Measurements from ENCODE around the gene KIF26A.
"Not testable (repeated sequence)": the region's sequence is repeated elsewhere in the genome, so short reads cannot be mapped to it uniquely, and the experiment has no call there.

Gene KIF26A

GRCh38 chr14:104196461-104197140, 58.2 kb downstream of the KIF26A start:
- DNase-seq, result no peak

DNA sequence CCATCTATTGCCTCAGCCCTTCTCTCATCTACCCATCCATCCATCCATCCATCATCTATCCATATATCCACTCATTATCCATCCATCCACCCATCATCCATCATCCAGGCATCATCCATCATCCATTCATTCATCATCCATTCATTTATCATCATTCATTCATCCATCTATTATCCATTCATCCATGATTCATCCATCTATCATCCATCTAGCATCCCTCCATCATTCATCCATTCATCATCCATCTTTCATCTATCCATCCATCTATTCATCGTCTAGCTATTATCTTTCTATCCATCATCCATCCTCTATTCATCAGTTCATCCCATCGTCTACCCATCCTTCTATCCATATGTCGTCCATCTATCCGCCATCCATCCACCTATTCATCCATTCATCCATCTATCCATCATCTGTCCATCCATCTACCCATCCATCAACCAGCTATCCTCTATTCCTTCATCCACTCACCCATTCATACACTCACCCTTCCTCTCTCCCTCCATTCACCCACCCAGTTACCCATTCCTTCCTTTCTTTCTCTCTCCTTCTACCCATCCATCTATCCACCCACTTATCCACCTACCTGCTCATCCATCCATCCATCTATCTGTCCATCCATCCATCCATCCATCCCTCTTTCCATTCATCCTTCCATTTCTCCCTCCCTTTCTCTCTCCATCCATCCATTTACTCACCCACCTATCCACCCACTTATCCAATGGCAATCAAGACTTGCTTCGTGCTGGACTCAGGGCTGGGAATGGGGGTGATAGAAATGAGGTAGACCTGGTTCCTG, 59.3 kb downstream of the KIF26A start:
- DNase-seq, result no peak

GRCh38 chr14:104199266-104199895, 61.0 kb downstream of the KIF26A start:
- peak; percentile 79 for DNase-seq

- DNase-seq, result no peak
Observed at GRCh38 chr14:104200106-104200505, 61.7 kb downstream of the KIF26A start.

GRCh38 chr14:104200591-104200990, 62.2 kb downstream of the KIF26A start:
- DNase-seq, result no peak

DNA sequence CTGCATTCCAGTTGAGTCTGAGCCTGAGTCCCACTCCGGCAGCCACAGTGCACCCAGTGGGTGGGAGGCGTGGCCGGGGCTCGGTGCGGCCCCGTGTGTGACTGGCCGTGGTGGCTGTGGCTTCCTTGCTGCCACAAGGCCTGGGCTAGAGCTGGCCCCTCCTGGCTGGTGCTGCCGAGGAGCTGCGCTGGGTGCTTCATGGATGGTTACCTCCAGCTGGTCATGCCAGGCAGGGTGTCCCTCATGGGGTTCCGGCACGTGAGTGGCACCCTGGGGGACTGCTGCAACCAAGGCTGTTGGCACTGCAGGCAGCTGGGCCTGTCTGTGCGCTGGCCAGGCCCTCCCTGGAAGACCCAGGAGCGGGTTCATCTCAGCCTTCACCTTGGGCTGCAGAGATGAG, 62.7 kb downstream of the KIF26A start:
- DNase-seq, result peak; percentile 92

GRCh38 chr14:104201496-104201895, 63.1 kb downstream of the KIF26A start:
- no peak for DNase-seq

GRCh38 chr14:104202259-104203070, 64.1 kb downstream of the KIF26A start:
- peak; percentile 100 for DNase-seq

DNA sequence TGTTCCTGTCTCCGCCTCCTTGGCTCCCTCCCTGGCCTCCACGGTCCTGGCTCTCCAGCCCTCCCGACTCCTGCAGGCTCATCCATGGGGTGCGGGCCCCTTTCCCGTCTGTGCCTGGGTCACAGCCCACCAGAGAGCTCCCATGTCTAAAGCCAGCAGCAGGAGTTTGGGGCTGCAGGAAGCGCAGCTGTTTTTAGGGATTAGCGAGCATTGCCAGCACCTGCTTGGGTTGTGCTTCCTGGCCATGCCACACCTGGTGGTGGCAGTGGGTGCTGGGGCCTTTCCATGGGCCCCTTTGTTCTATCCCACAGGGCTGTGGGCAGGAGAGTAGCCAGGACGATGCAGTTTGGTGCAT, 64.7 kb downstream of the KIF26A start:
- no peak for DNase-seq

GRCh38 chr14:104204660-104205149, 66.3 kb downstream of the KIF26A start:
- DNase-seq, result no peak

DNA sequence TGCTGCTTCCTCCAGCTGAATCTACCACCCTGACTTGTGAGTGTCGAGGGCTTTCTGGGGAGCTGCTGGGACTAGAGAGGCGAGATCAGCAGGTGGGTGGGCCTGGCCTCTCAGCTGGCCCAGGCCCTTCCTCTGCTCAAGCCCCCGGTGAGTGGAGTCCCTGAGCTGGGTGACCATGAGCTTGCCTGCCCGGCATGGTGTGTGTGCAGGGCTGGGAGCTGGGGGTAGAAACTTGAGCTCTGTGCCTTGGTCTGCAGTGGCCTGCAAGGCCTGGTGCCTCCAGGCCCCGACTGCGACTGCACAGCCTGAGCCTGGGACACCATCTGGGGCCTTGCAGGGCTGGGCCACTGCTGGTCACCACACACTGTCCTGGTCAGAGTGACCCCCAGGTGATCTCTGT, 67.4 kb downstream of the KIF26A start:
- DNase-seq, result no peak

GRCh38 chr14:104206281-104206904, 68.0 kb downstream of the KIF26A start:
- peak; percentile 99 for DNase-seq

GRCh38 chr14:104207142-104208014, 69.0 kb downstream of the KIF26A start:
- no peak for DNase-seq

GRCh38 chr14:104208015-104208295, 69.6 kb downstream of the KIF26A start:
- DNase-seq, result not testable (repeated sequence)

GRCh38 chr14:104208331-104208730, 69.9 kb downstream of the KIF26A start:
- DNase-seq, result not testable (repeated sequence)

DNA sequence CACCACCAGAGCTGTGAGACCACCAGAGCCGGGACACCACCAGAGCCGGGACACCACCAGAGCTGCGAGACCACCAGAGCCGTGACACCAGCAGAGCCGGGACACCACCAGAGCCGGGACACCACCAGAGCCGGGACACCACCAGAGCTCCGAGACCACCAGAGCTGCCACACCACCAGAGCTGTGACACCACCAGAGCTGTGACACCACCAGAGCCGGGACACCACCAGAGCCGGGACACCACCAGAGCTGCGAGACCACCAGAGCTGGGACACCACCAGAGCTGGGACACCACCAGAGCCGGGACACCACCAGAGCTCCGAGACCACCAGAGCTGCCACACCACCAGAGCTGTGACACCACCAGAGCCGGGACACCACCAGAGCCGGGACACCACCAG, 70.7 kb downstream of the KIF26A start:
- not testable (repeated sequence) for DNase-seq

- DNase-seq, result peak; percentile 56
Observed at GRCh38 chr14:104209985-104210816, 71.8 kb downstream of the KIF26A start.

GRCh38 chr14:104210817-104211195, 72.4 kb downstream of the KIF26A start:
- DNase-seq, result no peak

DNA sequence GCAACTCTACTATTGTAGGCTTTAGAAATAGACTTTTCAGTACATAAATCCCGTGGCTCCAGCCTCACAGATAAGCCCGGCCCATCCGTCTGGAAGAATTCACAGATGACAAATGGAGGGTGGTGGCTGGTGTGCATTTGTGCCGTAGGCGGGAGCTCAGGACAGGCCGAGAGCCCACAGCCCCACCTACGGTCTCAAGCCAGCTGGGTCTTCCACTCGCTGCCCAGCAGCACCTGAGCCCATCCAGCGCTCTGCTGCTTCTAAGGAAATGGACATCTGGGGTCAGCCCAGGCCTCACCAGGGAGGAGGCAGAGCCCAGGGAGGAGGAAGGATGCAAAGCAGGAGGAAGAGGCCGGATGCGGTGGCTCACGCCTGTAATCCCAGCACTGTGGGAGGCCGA, 72.8 kb downstream of the KIF26A start:
- no peak for DNase-seq

DNA sequence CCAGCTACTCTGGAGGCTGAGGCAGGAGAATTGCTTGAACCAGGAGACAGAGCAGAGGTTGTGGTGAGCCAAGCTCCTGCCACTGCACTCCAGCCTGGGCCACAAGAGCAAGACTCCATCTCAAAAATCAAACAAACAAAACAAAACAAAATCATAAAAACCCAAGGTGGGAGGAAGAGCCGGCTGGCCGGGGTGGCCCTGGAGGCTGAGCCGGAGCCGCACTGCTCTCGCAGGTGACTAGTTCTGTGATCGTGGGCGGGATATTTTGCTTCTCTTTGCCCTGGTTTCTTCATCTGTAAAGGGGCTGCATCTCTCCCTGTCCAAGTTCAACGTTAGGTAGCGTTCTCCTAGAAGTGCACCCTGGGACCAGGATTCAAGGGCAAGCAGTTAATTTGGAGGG, 73.4 kb downstream of the KIF26A start:
- no peak for DNase-seq
